ENCODE measurements around the gene HNRNPR.
"Not testable (repeated sequence)": the region's sequence is repeated elsewhere in the genome, so short reads cannot be mapped to it uniquely, and the experiment has no call there.

The HNRNPR gene

GRCh38 chr1:23344111-23344986 lies at the start of gene HNRNPR:
TSS of gene HNRNPR (minus strand) at chr1:23344284. CDS start at chr1:23341008, 3,276 bp downstream.
- peak; percentile 98 for DNase-seq

GRCh38 chr1:23393706-23394105 lies 49.6 kb upstream of the HNRNPR start:
- no peak for DNase-seq

- DNase-seq: no peak
Measured at GRCh38 chr1:23392125-23392855, 48.2 kb upstream of the HNRNPR start.

- no peak for DNase-seq
Measured at GRCh38 chr1:23389837-23390321, 45.8 kb upstream of the HNRNPR start.

- DNase-seq: no peak
Measured at GRCh38 chr1:23387494-23387893, 43.4 kb upstream of the HNRNPR start.

- DNase-seq: no peak
Measured at GRCh38 chr1:23385119-23385621, 41.1 kb upstream of the HNRNPR start.

GRCh38 chr1:23384312-23385058 lies 40.4 kb upstream of the HNRNPR start:
- DNase-seq: no peak

- no peak for DNase-seq
Measured at GRCh38 chr1:23383577-23384311, 39.7 kb upstream of the HNRNPR start.

GRCh38 chr1:23381233-23381885 lies 37.3 kb upstream of the HNRNPR start:
- no peak for DNase-seq

- DNase-seq: no peak
Measured at GRCh38 chr1:23380719-23381118, 36.6 kb upstream of the HNRNPR start.

GRCh38 chr1:23380236-23380635 lies 36.2 kb upstream of the HNRNPR start:
- DNase-seq: not testable (repeated sequence)

- DNase-seq: no peak
Measured at GRCh38 chr1:23376890-23377811, 33.1 kb upstream of the HNRNPR start.

- DNase-seq: not testable (repeated sequence)
Measured at GRCh38 chr1:23374079-23374735, 30.1 kb upstream of the HNRNPR start.

GRCh38 chr1:23371987-23372880 lies 28.1 kb upstream of the HNRNPR start:
- no peak for DNase-seq

- no peak for DNase-seq
Measured at GRCh38 chr1:23370709-23371584, 26.9 kb upstream of the HNRNPR start.

GRCh38 chr1:23370330-23370708 lies 26.2 kb upstream of the HNRNPR start:
- DNase-seq: no peak

- peak; percentile 27 for DNase-seq
Measured at GRCh38 chr1:23369335-23370013, 25.4 kb upstream of the HNRNPR start, which contains the start of gene ZNF436. TSS of gene ZNF436 (minus strand) at chr1:23369836. CDS start at chr1:23368005, 1,831 bp downstream.
